IPS-NIHi7 (cell line): ENCODE results near the gene C13orf46.

ENCODE experiments used
- DNase-seq: peaks from one replicate; pipeline ENCODE4 v3.0.0; 2012; ENCODE audit warnings: mixed read lengths; ENCODE audit errors: extremely low spot score

C13orf46 gene

DNA sequence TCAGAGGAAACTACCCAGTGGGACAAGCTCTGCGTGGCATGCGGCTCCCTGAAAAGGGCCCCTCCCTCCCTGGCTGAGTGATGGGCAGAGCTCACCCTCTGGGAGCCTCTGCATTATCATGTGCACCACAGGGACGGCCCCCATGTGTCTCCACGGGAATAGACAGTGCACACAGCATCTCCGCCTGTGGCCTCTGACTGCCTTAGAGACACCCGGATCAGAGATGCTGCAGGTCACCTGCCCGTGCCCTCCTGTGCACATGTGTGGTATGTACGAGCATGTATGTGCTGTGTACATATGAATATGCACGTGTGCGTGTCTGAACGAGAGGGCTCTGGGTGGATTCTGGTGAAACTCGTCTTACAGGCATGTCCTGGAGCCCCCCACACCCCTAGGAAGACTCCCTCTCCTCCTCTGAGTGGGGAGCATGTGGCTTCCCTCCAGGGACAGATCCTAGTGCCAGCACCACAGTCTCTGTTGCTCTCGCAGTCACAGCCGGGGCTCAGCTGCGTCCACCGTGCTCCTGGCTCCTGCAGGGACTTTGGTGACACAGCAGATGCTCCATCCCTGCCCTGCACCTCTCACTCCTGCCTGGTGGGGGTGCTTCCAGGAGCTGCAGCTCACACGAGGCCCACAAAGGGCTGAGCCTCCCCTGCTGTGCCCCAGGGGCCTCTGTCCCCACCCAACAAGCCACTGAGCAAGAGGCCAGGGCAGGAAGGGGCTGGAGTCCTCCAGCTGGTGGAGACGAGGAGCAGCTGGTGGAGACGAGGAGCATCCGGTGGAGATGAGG is 19.6 kb downstream of the C13orf46 start:
- DNase-seq, result no peak

DNA sequence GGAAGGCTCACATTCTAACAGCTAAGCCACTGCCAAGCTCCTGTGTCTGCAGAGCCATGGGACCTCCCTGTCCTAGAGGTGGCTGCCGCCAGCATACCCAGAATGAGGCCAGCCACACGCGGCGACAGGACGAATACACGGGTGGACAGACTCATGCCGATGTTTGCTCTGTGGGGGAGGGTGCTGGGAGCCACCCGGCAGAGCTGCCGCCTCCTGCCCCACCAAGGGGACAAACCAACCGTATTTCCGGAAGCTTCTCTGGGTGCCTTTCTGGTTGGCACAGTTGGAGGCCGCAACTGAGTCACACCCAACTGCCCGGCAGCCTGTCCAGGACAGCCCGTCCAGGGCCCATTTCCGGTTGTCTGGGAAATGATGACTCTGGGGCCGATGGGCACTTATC is 20.3 kb downstream of the C13orf46 start:
- no peak for DNase-seq

DNA sequence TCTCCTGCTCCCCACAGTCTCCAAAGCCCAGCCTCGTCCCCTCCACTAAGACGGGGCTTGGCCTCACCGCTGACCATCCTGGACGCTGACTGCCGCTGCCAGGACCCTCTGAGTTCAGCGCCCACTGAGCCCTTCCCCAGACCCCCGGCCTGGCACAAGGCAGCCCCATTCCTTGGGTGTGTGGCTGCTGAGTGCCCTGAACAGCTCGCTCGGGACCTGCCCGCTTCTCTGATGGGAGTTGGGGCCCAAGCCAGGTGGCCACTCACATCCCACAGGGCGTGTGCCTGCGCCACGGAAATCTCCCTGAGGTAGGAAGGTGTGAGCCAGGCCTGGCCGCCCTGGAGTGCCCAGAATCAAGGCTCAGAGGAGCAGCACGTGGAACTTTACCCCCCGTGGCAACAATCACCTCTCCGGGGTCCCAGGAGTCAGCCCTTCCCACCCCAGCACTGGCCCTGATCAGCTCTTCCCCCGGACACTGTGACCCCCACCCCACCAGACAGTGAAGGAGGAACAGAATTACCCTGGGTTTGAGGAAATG is 20.8 kb downstream of the C13orf46 start:
- DNase-seq, result no peak

DNA sequence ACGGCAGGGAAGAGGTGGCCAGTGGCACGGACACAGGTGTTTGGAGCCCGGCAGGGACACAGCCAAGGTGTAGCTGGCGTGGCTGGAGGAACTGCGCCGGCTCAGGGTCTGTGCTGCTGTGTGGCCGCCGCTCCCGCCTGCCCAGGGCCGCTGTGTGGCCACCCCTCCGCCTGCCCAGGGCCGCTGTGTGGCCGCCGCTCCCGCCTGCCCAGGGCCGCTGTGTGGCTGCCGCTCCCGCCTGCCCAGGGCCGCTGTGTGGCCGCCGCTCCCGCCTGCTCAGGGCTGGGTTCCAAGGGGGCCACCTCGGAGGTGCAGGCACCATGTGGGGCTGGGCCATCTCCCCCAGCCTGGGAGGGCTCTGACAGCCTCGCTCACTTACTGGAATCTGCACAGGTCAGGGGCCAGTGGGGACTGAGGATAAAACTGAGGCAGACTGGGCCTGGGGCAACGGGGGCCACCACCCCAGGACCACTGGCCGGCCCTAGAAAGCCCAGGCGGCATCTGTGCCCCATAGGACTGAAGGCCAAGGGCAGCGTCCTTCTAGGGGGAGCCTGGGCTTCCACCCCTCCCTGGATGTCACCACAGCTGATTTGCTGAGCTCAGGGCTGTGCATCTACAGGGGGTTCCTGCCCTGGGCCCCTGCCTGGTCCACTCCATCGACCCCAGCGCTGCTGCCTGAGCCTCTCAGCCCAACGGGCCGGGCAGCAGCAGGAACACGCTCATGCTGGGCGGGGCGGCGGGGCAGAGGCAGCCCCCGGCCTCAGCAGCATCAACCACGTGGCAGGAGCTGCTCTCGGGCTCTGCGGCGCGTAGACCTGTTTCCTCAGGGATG is 21.5 kb downstream of the C13orf46 start:
- DNase-seq, result no peak

DNA sequence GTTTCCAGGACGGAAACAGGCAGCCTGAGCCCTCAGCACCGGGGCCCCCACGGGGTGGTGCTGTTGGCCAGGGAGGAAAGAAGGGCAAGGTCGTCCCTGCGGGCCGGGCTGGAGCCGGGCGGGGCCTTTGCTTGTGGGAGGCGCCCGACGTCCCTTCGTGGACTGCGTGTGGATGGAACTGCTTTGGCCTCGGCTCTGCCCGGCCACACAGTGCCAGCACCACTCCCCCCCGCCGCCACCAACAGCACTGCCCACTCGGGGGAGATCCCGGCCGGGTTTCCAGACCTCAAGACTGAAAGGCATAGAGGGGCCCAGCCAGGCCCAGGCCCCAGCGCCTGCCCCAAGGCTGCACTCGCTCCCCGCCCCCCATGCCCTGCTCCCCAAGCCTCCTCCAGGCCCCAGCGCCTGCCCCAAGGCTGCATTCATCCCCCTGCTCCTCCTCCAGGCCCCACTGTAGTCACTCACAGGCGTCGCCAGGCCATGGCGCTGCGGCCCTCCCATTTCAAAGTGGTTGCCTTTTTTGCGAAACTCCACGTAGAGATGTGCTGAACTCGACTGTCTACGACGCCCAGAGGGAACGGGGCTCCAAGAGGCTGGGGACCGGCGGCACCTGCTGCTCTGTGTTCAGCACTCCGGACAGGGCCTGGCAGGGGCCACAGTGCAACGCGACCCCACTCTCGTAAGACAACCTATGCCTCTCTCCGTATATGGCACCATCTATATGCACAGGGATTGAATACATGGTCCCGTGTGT is 22.5 kb downstream of the C13orf46 start:
- DNase-seq, result peak; percentile 90

DNA sequence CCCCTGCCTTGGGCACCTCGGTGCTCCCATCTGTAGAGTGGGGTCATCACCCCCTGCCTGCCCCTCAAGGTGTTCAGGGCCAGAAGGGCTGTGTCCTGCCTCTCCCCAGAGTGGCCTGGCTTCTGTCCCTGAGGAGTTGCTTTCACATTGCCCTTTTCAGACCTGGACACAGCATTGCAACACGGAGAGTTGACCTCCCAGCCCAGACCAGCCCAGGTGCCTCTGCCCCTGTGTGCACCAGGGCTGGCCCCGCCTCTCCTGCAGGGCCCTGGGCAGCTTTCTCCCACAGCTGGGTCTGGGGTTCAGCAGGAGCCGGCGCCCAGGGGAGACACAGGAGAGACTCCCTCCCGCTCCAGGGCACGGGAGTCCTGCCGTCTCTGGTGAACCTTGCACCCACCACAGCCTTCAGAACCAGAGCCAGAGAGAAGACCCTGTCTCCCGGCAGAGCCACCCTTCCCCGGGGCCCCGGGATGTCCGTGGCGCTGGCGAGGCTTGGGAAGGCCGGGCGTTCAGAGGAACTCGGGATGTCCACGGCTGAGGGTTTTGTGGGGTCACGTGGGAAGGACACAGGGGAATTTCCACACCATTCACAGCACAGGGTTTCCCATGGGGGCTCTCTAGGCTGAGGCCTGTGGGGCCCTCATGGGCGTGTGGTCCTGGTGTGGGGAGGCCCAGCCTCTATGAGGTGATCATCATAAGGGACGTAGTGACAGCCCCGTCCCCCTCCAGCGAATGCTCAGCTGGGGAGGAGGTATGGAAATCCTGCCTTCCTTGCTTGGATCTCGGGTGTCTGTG is 23.2 kb downstream of the C13orf46 start:
- DNase-seq, result no peak

DNA sequence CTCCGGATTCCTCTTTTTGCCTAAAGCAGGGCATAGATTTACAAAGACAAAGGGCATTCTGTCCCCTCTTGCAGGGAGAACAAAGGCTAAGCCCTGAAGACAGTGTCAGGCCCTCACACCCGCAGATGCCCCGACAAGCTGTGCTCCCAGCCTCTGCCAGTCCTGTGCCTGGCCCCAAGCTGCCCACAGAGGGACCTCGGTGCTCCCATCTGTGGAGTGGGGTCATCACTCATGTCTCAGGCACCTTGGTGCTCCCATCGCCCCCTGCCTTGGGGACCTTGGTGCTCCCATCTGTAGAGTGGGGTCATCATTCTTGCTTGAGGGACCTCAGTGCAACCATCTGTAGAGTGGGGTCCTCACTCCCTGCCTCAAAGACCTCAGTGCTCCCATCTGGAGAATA is 24.3 kb downstream of the C13orf46 start:
- no peak for DNase-seq

DNA sequence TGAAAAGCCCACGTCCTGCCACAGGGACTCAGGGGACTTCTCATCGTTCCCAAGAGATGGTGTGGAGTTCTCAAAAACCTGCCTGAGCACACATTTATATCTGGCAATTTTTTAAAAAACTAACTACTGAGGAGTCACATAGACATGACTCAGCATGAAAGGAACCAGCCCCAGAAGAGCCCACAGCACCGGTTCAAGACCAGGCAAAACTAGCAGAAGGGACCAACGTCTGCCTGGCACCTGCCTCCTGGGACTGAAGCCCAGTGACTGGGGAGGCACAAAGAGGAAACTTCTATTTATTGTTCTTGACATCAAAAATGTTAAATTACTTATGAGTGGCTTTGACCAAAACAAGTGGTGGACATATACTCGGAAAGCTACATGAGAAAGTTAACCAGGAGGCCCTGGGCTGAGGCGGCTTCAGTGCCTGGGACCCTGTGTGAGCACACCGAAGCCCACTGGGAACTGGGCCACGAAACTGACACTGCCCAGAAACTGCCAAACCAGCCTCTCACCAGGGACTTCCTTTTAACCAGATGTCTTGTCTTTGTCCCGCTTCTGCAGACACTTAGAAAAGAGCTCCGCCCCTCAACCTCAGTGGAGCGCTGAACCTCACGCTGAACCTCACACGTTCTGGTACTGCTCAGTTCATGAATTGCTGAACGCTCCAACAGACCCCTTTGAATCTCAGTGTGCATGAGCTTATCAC is 25.7 kb downstream of the C13orf46 start:
- DNase-seq, result no peak

DNA sequence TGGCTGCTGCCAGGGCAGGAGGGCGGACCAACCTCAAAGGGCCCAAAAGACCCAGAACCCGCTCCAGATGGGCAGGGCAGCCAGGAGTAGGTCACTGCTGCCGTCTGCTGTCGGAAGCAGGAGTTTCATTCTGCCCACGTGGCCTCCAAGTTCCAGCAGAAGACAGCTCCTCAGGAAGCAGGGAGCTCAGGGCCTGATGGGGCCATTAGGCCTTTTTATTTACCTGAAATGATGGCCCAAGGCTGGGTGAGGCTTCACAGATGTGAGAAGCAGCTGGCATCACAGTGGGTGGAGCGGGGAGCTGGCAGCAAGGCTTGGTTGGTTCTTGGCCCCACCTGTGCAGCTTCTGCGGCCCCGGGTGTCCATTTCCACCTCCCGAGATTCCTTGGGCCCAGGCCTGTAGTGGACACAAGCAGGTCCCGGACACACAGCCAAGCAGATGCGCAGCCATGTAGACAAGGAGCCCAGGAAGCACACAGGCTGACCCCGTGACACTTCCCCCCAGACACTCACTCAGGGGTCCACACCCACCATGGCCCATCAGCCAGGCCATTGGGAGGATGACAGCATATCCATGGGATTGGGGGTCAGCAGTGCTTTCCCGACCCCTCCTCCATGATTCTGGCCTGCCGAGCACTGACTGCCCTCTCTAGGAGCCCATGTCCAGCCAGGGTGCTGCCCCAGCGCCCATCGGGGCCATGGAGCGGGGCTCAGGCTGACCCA is 26.4 kb downstream of the C13orf46 start:
- peak; percentile 58 for DNase-seq

DNA sequence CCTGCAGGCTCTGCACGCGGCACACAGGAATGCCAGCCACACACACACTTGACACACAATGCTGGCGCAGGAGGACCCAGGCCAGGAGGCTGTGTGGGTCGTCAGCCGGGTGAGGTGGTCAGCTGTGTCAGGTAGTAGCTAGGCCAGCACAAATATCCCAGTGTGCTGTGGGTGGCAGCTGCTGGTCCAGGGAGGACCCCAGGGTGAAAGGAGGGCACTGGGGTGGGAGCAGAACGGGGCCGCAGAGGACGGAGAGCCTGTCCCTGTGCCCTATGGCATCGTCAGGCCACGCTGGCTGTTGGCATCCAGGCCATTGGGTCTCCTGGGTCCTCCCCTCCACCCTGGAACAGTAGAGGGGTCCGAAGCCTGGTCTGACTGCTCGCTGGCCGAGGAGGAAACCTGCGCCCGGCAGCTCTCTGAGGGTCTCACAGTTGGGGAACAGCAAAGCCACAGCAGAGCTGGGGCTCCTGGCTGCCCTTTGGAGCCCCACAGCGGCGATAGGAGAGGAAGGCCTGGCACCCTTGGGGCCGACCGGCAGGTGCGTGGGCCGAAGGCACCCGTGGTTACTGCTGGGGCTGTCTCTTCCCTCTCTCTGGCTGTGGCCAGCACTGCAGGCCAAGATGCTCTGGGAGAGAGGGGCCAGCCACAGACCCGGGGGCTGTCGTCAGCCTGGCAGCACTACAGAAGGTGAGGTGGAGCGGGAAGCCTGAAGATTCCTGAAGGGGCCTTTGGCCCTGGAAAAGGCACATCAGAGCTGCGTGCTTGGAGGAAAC is 27.3 kb downstream of the C13orf46 start:
- no peak for DNase-seq

DNA sequence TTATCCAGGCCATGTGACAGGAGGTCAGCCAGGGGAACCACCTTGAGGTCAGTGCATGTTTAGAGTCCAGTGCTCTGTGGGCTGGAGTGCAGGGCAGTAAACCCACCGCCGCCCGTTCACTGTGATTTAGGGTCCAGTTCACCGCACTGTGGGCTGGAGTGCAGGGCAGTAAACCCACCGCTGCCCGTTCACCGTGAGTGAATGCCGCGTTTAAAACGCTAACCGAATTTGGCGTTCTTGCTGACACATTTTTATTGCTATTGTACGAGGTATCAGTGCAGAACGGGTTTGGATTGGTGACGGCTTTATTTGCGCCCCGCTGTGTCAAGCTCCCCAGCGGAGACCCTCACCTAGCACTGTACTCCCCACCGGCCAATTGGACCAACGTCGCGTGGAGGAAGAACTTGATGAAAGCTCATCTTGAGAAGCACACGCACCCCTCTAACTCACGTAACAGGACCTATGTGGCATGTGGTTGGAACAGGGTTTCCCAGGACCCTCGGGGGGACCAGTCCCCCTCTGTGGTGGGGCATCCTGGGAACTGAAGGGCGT is 27.9 kb downstream of the C13orf46 start:
- DNase-seq, result no peak

DNA sequence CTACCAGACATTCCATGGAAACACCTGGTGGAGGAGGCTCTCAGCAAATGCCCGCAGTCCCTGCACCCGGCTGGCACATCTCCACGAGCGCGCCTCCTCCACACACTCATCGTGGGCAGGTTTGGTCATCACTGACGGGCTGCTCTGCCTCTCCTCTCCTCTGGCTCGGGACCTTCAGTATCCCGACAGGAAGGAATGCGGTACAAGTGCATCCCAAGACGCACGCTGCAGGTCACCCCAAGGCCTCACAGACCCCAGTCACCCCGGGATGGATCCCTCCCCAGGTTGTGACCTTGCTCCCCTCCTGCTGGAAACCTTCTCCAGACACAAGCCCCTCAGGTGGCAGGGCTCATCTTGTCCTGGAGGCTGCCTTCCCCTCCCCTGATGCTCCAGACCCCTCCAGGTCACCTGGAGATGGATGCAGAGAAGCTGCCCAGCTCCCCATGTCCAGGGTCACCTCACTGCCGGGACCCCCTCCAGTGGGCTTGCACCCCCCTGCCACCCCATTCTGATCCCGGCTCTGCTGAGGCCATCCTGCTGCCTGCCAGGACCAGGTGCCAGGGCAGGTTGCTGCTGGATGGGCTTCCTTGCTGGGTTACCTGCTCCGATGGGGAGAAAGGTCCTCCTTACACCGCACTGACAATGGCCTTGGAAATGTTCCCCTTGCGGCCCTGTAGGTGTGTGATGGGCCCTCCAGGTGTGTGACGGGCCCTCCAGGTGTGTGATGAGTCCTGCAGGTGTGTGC is 29.9 kb downstream of the C13orf46 start:
- no peak for DNase-seq

DNA sequence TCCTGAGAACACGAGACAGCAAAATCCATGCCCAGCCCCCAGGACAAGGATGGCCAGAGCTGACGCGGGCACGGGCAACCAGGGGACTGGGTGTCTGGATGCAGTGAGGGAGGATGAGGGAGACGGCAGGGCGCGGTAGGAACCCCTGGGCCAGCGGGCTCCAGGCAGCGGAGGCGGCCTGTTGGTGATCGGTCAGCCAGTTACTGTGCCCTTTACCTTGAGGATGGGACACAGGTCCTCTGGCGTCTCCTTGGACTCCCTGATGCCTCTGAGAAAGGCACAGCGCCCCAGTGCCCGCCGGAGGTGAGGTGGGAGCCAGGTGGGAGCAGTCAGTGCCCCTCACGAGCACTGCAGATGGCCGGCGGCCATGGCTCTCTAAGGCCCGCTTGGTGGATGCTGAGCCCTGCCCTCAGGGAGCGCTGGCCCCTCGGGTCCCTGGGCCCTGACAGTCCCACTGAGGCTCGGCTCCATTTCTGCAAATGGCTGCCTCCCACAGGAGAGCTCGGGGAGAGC is 31.2 kb downstream of the C13orf46 start:
- DNase-seq, result no peak

DNA sequence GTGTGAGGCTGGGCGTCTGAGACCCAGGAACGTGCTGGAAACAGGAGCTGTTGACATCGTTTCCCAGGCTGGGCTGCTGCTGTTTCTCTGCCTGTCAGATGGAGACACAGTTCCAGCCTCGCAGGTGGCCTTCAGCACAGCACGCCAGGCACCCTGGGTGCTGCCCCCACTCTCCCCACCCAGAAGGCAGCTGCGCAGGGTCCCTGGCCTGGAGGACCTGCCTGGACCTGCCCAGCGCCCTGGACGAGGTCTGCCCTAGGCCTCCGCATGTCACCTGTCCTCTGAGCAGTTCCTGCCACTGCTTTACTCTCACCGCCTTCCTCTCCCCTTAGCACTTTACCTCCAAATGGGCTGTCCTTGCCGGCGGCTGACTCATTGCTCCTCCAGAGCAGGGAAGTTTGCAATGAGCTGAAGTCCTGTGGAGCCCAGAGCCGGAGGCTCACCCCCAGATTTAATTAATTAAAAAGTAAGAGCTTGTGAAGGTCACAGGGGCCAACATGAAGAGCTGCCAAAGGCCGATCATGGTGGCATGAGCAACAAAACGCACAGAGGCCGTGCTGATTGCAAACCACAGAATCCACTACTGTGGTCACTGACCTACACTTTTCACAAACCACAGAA is 32.2 kb downstream of the C13orf46 start:
- DNase-seq, result no peak

DNA sequence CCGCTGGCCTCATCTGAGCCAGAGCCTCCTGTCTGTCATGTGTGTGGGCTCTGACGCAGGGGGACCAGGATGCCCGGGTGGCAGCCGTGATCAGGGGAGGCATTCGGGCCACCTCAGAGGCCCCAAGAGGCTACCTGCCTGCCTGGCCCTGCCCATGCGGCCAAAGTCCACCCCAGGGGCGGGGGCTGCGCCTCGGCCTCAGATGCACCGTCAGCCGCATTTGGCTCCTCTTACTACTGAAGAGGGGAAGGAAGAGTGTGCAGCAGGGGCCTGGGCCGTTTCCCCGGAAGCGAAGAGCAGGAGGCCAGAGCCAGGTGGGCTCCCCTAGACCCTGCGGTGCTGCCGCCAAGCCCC is 34.0 kb downstream of the C13orf46 start:
- DNase-seq, result no peak

DNA sequence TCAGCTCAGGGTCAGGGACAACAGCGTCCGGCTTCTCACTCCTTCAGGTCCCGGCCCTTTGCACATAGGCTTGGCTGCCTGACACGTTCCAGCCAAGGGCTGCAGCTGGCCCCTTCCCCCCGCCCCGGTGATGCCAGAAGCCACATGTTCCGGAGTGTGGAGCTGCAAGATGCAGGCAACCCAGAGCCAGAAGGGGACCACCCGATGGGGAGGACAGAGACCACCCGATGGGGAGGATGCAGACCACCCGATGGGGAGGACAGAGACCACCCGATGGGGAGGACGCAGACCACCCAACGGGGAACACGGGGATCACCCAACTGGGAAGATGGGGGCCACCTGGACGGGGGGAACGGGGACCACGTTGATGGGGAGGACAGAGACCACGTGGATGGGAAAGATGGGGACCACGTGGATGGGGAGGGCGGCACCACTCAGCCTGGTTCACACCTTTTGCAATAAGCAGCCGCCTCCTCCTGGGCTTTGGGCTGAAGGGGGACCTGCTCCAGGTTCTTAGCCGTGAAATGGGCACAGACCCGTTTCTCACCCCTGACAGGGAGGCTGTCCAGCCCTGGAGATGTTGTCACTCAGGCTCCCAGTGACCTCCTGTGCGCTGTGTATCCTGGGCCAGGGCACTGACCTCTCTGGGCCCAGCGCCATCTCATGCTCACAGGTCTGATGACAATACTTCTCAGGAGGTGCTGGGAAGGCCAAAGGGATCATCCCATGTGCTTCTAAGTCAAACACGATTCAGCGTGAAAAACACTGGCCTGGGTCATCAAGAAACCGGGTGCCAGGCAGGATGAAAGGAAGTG is 34.5 kb downstream of the C13orf46 start:
- DNase-seq, result no peak

DNA sequence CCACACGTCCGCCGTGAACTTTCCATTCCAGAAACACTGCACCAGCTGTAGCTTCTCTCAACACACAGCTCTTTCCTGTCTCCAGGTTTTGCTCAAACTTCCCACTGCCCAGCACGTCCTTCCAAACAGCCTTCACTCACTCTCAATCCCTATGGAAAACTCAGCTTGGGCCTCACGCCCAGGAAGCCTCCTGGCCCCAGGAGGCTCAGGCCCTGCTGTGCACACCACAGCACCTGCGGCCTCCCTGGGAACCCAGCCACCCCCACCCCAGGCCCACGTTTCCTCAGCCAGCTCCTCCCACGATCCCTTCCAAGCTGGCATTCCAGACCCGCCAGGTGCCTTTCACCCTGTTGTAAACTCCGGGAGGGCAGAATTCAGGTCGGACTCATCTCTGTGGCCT is 35.2 kb downstream of the C13orf46 start:
- DNase-seq, result no peak
